HCT116 (cell line): Measurements from ENCODE around the gene KDELR1. TPM values are rescaled to one million over a fixed set of nuclear protein-coding genes. Genes with fewer than 3 reads are reported as not detected.

Experiments used
- ATAC-seq: fragments of 200-7000 bp; cut with Tn5 transposase; 2 replicates; pipeline ENCODE4 v1.9.1; 2020; ENCODE audit warnings: mild to moderate bottlenecking, moderate library complexity
- BruUV-seq: library from RNA; stranded (reverse); fragments of 400-500 nt; replicated peaks from 2 replicates; lab custom pipeline; 2021; lab: Mats Ljungman, UMichigan
- CTCF ChIA-PET: fragments of 300-600 bp; sonication (Branson Sonifier 250); formaldehyde crosslinking; loops from one replicate; lab custom pipeline; 2021; ENCODE audit warnings: antibody characterized with exemption; lab: Charles Lee
- POLR2A ChIA-PET: fragments of 300-600, 350-600 bp; sonication (Branson Sonifier 250); formaldehyde crosslinking; loops from one replicate; lab custom pipeline; 2021; ENCODE audit warnings: antibody characterized with exemption; lab: Charles Lee
- RAD21 ChIA-PET, 2 experiments: fragments of 300-600 bp; sonication (Branson Sonifier 250); formaldehyde crosslinking; loops; one replicate each; lab custom pipeline; 2023; ENCODE audit warnings: low total read pairs in 2 of 2; ENCODE audit not compliant: uncharacterized antibody in 2 of 2, unreplicated experiment in 2 of 2, low non-redundant PET in 1 of 2; lab: Charles Lee
- DNase-seq: peaks from one replicate; pipeline ENCODE4 v3.0.0-alpha.2; 2010; ENCODE audit warnings: low read depth, low spot score
- H2AFZ ChIP-seq: fragments of 200-600 bp; shearing (Covaris generic), sonication (generic); 2 replicates; pipeline ENCODE4 v1.6.1; 2017; ENCODE audit warnings: low read depth, mixed run types, mixed read lengths, antibody characterized with exemption, low read length; ENCODE audit not compliant: poor library complexity, severe bottlenecking
- H3K27ac ChIP-seq: 2 replicates; pipeline ENCODE4 v1.5.1; 2012; ENCODE audit warnings: low read depth, low read length
- H3K27me3 ChIP-seq: fragments of 200-600 bp; sonication (generic); 2 replicates; pipeline ENCODE4 v1.6.1; 2016; ENCODE audit warnings: mixed run types, low read length, mixed read lengths; ENCODE audit not compliant: insufficient read depth
- H3K36me3 ChIP-seq, 2 experiments: fragments of 200-500 bp in 1 of 2; fragments of 200-600 bp in 1 of 2; sonication (Bioruptor generic) in 1 of 2; sonication (generic) in 1 of 2; 2 replicates each; pipeline versions ENCODE4 v1.5.1 to v1.6.1; 2014 to 2016; ENCODE audit warnings: low read length in 2 of 2, inconsistent platforms in 1 of 2, mixed read lengths in 1 of 2, mixed run types in 1 of 2; ENCODE audit not compliant: insufficient read depth in 2 of 2, control insufficient read depth in 1 of 2
- H3K4me1 ChIP-seq, 2 experiments: fragments of 200-600 bp in 1 of 2; sonication (generic) in 1 of 2; 2 replicates each; pipeline versions ENCODE4 v1.5.1 to v1.6.1; 2012 to 2017; ENCODE audit warnings: low read length in 2 of 2, inconsistent platforms in 1 of 2, mild to moderate bottlenecking in 1 of 2, mixed read lengths in 1 of 2, mixed run types in 1 of 2, moderate library complexity in 1 of 2; ENCODE audit not compliant: insufficient read depth in 2 of 2, control insufficient read depth in 1 of 2
- H3K4me2 ChIP-seq: fragments of 200-600 bp; sonication (generic); 2 replicates; pipeline ENCODE4 v1.6.1; 2017; ENCODE audit warnings: mixed run types, low read length, mixed read lengths
- H3K4me3 ChIP-seq, 2 experiments: fragments of 200-600 bp in 1 of 2; sonication (generic) in 1 of 2; replicated peaks in 1 of 2; 2 replicates each; pipeline ENCODE4 v1.5.1; 2011 to 2016; ENCODE audit warnings: low read length in 2 of 2, control low read depth in 1 of 2, low read depth in 1 of 2, mild to moderate bottlenecking in 1 of 2, mixed read lengths in 1 of 2, mixed run types in 1 of 2
- H3K79me2 ChIP-seq: fragments of 200-600 bp; sonication (generic); 2 replicates; pipeline ENCODE4 v1.6.1; 2017; ENCODE audit warnings: mild to moderate bottlenecking, mixed run types, low read length, moderate library complexity, mixed read lengths; ENCODE audit not compliant: insufficient read depth
- H3K9ac ChIP-seq: fragments of 200-600 bp; sonication (generic); 2 replicates; pipeline ENCODE4 v1.6.1; 2016; ENCODE audit warnings: low read length, mixed read lengths
- H3K9me2 ChIP-seq: fragments of 200-600 bp; sonication (generic), shearing (Covaris generic); 2 replicates; pipeline ENCODE4 v1.6.1; 2017; ENCODE audit warnings: mixed run types, mild to moderate bottlenecking, moderate library complexity; ENCODE audit not compliant: insufficient read depth
- H3K9me3 ChIP-seq, 2 experiments: fragments of 200-500 bp in 1 of 2; fragments of 200-600 bp in 1 of 2; sonication (Bioruptor generic) in 1 of 2; sonication (generic) in 1 of 2; 2 replicates each; pipeline ENCODE4 v1.6.1; 2014 to 2017; ENCODE audit warnings: low read length in 2 of 2, mixed read lengths in 2 of 2, inconsistent platforms in 1 of 2, low read depth in 1 of 2, mild to moderate bottlenecking in 1 of 2, mixed run types in 1 of 2, moderate library complexity in 1 of 2; ENCODE audit not compliant: control insufficient read depth in 1 of 2, insufficient read depth in 1 of 2
- H4K20me1 ChIP-seq: fragments of 200-600 bp; sonication (generic), shearing (Covaris generic); 2 replicates; pipeline ENCODE4 v1.6.1; 2017; ENCODE audit warnings: mixed run types, mild to moderate bottlenecking, moderate library complexity; ENCODE audit not compliant: insufficient read depth
- CEBPB ChIP-seq: IDR thresholded peaks from 2 replicates; pipeline ENCODE4 v1.6.1; 2012; ENCODE audit warnings: low read depth
- EGR1 ChIP-seq: IDR thresholded peaks from 2 replicates; pipeline ENCODE4 v1.6.1; 2012; ENCODE audit warnings: low read depth
- ELF1 ChIP-seq: IDR thresholded peaks from 2 replicates; pipeline ENCODE4 v1.6.1; 2012; ENCODE audit warnings: low read depth, borderline replicate concordance
- EZH2 ChIP-seq: fragments of 200-600 bp; sonication (generic); IDR thresholded peaks from 2 replicates; pipeline ENCODE4 v1.6.1; 2017; ENCODE audit warnings: antibody characterized with exemption, mixed run types
- FOSL1 ChIP-seq: IDR thresholded peaks from 2 replicates; pipeline ENCODE4 v1.6.1; 2012; ENCODE audit warnings: low read depth
- JUND ChIP-seq: IDR thresholded peaks from 2 replicates; pipeline ENCODE4 v1.6.1; 2012
- SIN3A ChIP-seq: IDR thresholded peaks from 2 replicates; pipeline ENCODE4 v1.6.1; 2012; ENCODE audit warnings: low read depth
- SP1 ChIP-seq: IDR thresholded peaks from 2 replicates; pipeline ENCODE4 v1.6.1; 2012; ENCODE audit warnings: low read depth
- SRF ChIP-seq: IDR thresholded peaks from 2 replicates; pipeline ENCODE4 v1.6.1; 2012; ENCODE audit warnings: low read depth
- YY1 ChIP-seq: IDR thresholded peaks from 2 replicates; pipeline ENCODE4 v1.6.1; 2011; ENCODE audit warnings: low read length, low read depth, moderate library complexity, mild to moderate bottlenecking; ENCODE audit not compliant: insufficient replicate concordance; ENCODE audit errors: extremely low read depth
- ZNF274 ChIP-seq: fragments of 200-500 bp; sonication (Bioruptor generic); IDR thresholded peaks from 2 replicates; pipeline ENCODE4 v1.6.1; 2014; ENCODE audit warnings: mild to moderate bottlenecking, low read depth, low read length, inconsistent platforms
- intact Hi-C: fragments of 100-400 bp; cut with micrococcal nuclease; formaldehyde crosslinking; loops from 2 replicates; pipeline ENCODE4 v1.10.0; 2022
- total RNA-seq: library from RNA; stranded (reverse); gene quantifications from one replicate; pipeline ENCODE4 v1.2.1, GENCODE V29; 2021; ENCODE audit not compliant: unreplicated experiment
- TF ChIP-seq, protein P1 (sequence below): IDR thresholded peaks from 2 replicates; pipeline ENCODE4 v1.6.1; 2011; ENCODE audit warnings: mild to moderate bottlenecking, low read length, moderate library complexity; ENCODE audit not compliant: insufficient replicate concordance; ENCODE audit errors: extremely low read depth
- TF ChIP-seq, protein P2 (sequence below): IDR thresholded peaks from 2 replicates; pipeline ENCODE4 v1.6.1; 2012; ENCODE audit warnings: low read depth
- TF ChIP-seq, protein P3 (sequence below): IDR thresholded peaks from 2 replicates; pipeline ENCODE4 v1.6.1; 2012

KDELR1 gene
- total RNA-seq, 1 experiment from 2014 or later, result 212 TPM

DNA sequence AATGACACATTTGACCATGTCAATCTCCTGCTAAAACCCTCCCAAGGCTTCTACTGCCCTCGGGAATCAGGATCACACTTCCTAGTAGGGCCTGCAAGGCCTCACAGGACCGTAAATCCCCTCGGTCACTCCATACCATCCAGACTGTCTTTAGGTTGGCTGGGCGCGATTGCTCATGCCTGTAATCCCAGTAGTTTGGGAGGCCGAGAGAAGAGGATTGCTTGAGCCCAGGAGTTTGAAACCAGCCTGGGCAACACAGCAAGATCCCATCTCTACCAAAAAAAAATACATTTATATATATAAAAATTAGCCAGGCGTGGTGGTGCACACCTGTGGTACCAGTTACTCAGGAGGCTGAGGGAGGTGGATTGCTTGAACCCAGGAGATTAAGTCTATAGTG is 42.6 kb downstream of the KDELR1 start:
- TF ChIP-seq SRF (no peak), CEBPB (no peak), ZNF274 (no peak), SIN3A (no peak)
- ChIA-PET CTCF (no interaction called here), POLR2A (no interaction called here), RAD21 (no interaction called here)
- no peaks in the 10 kb centered on the region for H3K9me3 ChIP-seq
- no peaks in the 10 kb centered on the region for H3K9me2 ChIP-seq
- intact Hi-C loops, result no loop called here
- H3K27me3 ChIP-seq, result no peaks in the 10 kb centered on the region
- DNase-seq, result no peak
- no peaks in the 10 kb centered on the region for H3K79me2 ChIP-seq
- peaks cover 4 to 22% of the 10 kb centered on the region in 2 experiments for H3K4me1 ChIP-seq
- no TSS peak for BruUV-seq
- H3K4me2 ChIP-seq, result no peak overlapping the region
- no peaks in the 10 kb centered on the region for H3K36me3 ChIP-seq
- no peak overlapping the region for H3K27ac ChIP-seq
- no peak overlapping the region for H3K4me3 ChIP-seq
- H3K9ac ChIP-seq, result no peak overlapping the region
- H4K20me1 ChIP-seq, result no peaks in the 10 kb centered on the region
- H2AFZ ChIP-seq, result no peak overlapping the region
- no peak for ATAC-seq

DNA sequence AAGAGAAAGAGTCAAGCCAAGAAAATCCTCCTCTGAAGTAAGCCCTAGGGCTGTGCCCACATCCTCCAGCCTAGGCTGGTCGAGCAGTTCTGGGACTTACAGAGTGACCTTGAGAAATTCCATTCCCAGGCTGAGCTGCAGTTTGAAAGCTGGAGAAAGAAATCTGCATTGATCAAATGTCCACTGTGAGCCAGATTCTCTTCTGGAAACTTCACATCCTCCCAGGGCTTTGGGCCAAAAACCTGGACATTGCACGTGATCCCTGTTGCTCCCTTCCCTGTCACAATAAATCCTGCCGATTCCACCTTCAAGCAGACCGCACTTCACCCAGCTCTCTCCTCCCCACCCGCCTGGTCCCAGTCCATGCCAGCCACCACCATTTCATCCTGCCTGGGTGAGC is 43.3 kb downstream of the KDELR1 start:
- DNase-seq, result no peak
- Histone ChIP-seq H3K9ac (no peak overlapping the region), H3K27ac (no peak overlapping the region), H3K4me3 (no peak overlapping the region), H3K4me2 (no peak overlapping the region), H4K20me1 (no peaks in the 10 kb centered on the region), H3K9me2 (no peaks in the 10 kb centered on the region), H3K9me3 (no peaks in the 10 kb centered on the region), H3K4me1 (peaks cover 3 to 18% of the 10 kb centered on the region in 2 experiments; a peak in 3 of 4 replicates), H2AFZ (no peak overlapping the region), H3K27me3 (no peaks in the 10 kb centered on the region), H3K36me3 (no peaks in the 10 kb centered on the region), H3K79me2 (no peaks in the 10 kb centered on the region)
- ChIA-PET CTCF (no interaction called here), POLR2A (interaction anchor here (0.7 kb wide), 1 partner anchor 166 kb away, joined by 4 read pairs; no protein-coding TSS in a partner anchor), RAD21 (no interaction called here)
- BruUV-seq, result no TSS peak
- intact Hi-C loops, result no loop called here
- ATAC-seq, result no peak
- TF ChIP-seq FOSL1 (no peak), CEBPB (no peak), EZH2 (no peak), ELF1 (no peak), JUND (no peak), YY1 (no peak), EGR1 (no peak), SP1 (no peak)
- TF ChIP-seq, protein P1, sequence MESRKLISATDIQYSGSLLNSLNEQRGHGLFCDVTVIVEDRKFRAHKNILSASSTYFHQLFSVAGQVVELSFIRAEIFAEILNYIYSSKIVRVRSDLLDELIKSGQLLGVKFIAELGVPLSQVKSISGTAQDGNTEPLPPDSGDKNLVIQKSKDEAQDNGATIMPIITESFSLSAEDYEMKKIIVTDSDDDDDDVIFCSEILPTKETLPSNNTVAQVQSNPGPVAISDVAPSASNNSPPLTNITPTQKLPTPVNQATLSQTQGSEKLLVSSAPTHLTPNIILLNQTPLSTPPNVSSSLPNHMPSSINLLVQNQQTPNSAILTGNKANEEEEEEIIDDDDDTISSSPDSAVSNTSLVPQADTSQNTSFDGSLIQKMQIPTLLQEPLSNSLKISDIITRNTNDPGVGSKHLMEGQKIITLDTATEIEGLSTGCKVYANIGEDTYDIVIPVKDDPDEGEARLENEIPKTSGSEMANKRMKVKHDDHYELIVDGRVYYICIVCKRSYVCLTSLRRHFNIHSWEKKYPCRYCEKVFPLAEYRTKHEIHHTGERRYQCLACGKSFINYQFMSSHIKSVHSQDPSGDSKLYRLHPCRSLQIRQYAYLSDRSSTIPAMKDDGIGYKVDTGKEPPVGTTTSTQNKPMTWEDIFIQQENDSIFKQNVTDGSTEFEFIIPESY, result no peak
- TF ChIP-seq, protein P2, sequence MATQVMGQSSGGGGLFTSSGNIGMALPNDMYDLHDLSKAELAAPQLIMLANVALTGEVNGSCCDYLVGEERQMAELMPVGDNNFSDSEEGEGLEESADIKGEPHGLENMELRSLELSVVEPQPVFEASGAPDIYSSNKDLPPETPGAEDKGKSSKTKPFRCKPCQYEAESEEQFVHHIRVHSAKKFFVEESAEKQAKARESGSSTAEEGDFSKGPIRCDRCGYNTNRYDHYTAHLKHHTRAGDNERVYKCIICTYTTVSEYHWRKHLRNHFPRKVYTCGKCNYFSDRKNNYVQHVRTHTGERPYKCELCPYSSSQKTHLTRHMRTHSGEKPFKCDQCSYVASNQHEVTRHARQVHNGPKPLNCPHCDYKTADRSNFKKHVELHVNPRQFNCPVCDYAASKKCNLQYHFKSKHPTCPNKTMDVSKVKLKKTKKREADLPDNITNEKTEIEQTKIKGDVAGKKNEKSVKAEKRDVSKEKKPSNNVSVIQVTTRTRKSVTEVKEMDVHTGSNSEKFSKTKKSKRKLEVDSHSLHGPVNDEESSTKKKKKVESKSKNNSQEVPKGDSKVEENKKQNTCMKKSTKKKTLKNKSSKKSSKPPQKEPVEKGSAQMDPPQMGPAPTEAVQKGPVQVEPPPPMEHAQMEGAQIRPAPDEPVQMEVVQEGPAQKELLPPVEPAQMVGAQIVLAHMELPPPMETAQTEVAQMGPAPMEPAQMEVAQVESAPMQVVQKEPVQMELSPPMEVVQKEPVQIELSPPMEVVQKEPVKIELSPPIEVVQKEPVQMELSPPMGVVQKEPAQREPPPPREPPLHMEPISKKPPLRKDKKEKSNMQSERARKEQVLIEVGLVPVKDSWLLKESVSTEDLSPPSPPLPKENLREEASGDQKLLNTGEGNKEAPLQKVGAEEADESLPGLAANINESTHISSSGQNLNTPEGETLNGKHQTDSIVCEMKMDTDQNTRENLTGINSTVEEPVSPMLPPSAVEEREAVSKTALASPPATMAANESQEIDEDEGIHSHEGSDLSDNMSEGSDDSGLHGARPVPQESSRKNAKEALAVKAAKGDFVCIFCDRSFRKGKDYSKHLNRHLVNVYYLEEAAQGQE, result no peak
- TF ChIP-seq, protein P3, sequence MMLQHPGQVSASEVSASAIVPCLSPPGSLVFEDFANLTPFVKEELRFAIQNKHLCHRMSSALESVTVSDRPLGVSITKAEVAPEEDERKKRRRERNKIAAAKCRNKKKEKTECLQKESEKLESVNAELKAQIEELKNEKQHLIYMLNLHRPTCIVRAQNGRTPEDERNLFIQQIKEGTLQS, result no peak
